Endodermal cell (in vitro differentiated cells): Measurements from ENCODE around the gene OR4K1. TPM values are rescaled to one million over a fixed set of nuclear protein-coding genes. Genes with fewer than 3 reads are reported as not detected.

ENCODE experiments used
- total RNA-seq, 2 donors: library from RNA; stranded (reverse); fragmentation: NEBNext Ultra II Directional in 1 of 2; extraction: Animal tissue kit (Norgen Biotek cat#: 25700) in 1 of 2; gene quantifications; 2 replicates in 1 of 2; 3 replicates in 1 of 2; pipeline ENCODE4 v1.2.1, GENCODE V29; 2021

The OR4K1 gene
- total RNA-seq, 2 donors from 2014 or later: not detected

Other genes starting within 250 kb of the OR4K1 start
- not detected for gene OR11H2, start 217.0 kb upstream of the OR4K1 start, total RNA-seq
- not detected for gene OR4Q3, start 187.3 kb upstream of the OR4K1 start, total RNA-seq
- gene OR4M1, start 157.4 kb upstream of the OR4K1 start, total RNA-seq: not detected
- gene OR4N2, start 127.1 kb upstream of the OR4K1 start, total RNA-seq: not detected
- not detected for gene OR4K2, start 55.8 kb upstream of the OR4K1 start, total RNA-seq
- not detected for gene OR4K5, start 10.3 kb upstream of the OR4K1 start, total RNA-seq
- not detected for gene OR4K15, start 44.7 kb downstream of the OR4K1 start, total RNA-seq
- not detected for gene OR4Q2, start 71.2 kb downstream of the OR4K1 start, total RNA-seq
- not detected for gene OR4K14, start 88.4 kb downstream of the OR4K1 start, total RNA-seq
- not detected for gene OR4K13, start 105.1 kb downstream of the OR4K1 start, total RNA-seq
- gene OR4L1, start 129.1 kb downstream of the OR4K1 start, total RNA-seq: not detected
- gene OR4K17, start 179.8 kb downstream of the OR4K1 start, total RNA-seq: not detected
- gene OR4N5, start 207.9 kb downstream of the OR4K1 start, total RNA-seq: not detected